Amniotic epithelial cell (primary cell): ENCODE results near the gene PEX13.
A peak's percentile ranks its signal among the peaks of the same experiment; 100 is the strongest.
"Not testable (repeated sequence)": the region's sequence is repeated elsewhere in the genome, so short reads cannot be mapped to it uniquely, and the experiment has no call there.

ENCODE experiments used
- DNase-seq: peaks from one replicate; pipeline ENCODE4 v3.0.0-alpha.2; 2010; ENCODE audit warnings: low read depth

Gene PEX13

GRCh38 chr2:61017556-61018317 is at the start of gene PEX13, which contains the start of gene PUS10:
Gene PEX13 (plus strand): TSS chr2:61017720. CDS start chr2:61017760, 40 bp downstream.
Gene PUS10 (minus strand): TSS chr2:61018255. CDS start chr2:61011890, 6,365 bp downstream.
- peak; percentile 69 for DNase-seq

- DNase-seq: no peak
These were observed 44.4 kb upstream of the PEX13 start for GRCh38 chr2:60972889-60973656.

GRCh38 chr2:60973705-60974104 is 43.8 kb upstream of the PEX13 start:
- DNase-seq: no peak

- no peak for DNase-seq
These were observed 42.9 kb upstream of the PEX13 start for GRCh38 chr2:60974652-60975051.

- no peak for DNase-seq
These were observed 41.2 kb upstream of the PEX13 start for GRCh38 chr2:60976256-60976850.

GRCh38 chr2:60976875-60977561 is 40.5 kb upstream of the PEX13 start:
- DNase-seq: no peak

GRCh38 chr2:60977562-60977895 is 40.0 kb upstream of the PEX13 start:
- no peak for DNase-seq

GRCh38 chr2:60979231-60979630 is 38.3 kb upstream of the PEX13 start:
- no peak for DNase-seq

- no peak for DNase-seq
These were observed 37.3 kb upstream of the PEX13 start for GRCh38 chr2:60980071-60980815.

- DNase-seq: not testable (repeated sequence)
These were observed 35.5 kb upstream of the PEX13 start for GRCh38 chr2:60982066-60982465.

GRCh38 chr2:60984720-60985119 is 32.8 kb upstream of the PEX13 start:
- no peak for DNase-seq

- no peak for DNase-seq
These were observed 30.5 kb upstream of the PEX13 start for GRCh38 chr2:60987041-60987440.

GRCh38 chr2:60987656-60988055 is 29.9 kb upstream of the PEX13 start:
- not testable (repeated sequence) for DNase-seq

GRCh38 chr2:60989259-60989658 is 28.3 kb upstream of the PEX13 start:
- no peak for DNase-seq

- DNase-seq: no peak
These were observed 25.9 kb upstream of the PEX13 start for GRCh38 chr2:60991644-60992043.

- no peak for DNase-seq
These were observed 24.5 kb upstream of the PEX13 start for GRCh38 chr2:60992985-60993392.

- DNase-seq: no peak
These were observed 23.4 kb upstream of the PEX13 start for GRCh38 chr2:60994131-60994530.

- peak; percentile 52 for DNase-seq
These were observed 18.6 kb upstream of the PEX13 start for GRCh38 chr2:60998628-60999545.

- no peak for DNase-seq
These were observed 11.8 kb upstream of the PEX13 start for GRCh38 chr2:61005736-61006135.

- DNase-seq: peak; percentile 79
These were observed 10.9 kb upstream of the PEX13 start for GRCh38 chr2:61006486-61007105.
